Peyer's patch (tissue), 4 donors: ENCODE measurements around the gene CA10. TPM values are rescaled to one million over a fixed set of nuclear protein-coding genes. Genes with fewer than 3 reads are reported as not detected.

Experiments
- DNase-seq, 3 donors: peaks; one replicate each; pipeline ENCODE4 v3.0.0-alpha.2; 2017 to 2019
- H3K27ac ChIP-seq, 4 donors: fragments of 200-600 bp; sonication (generic); one replicate each; pipeline ENCODE4 v1.5.1; 2016 to 2019
- H3K27me3 ChIP-seq, 2 donors: fragments of 200-600 bp; sonication (generic); one replicate each; pipeline ENCODE4 v1.5.1; 2019
- H3K36me3 ChIP-seq, 3 donors: fragments of 200-600 bp; sonication (generic); one replicate each; pipeline ENCODE4 v1.5.1; 2016 to 2019
- H3K4me1 ChIP-seq, 4 donors: fragments of 200-600 bp; sonication (generic); one replicate each; pipeline ENCODE4 v1.5.1; 2016 to 2019
- H3K4me3 ChIP-seq, 4 donors: fragments of 200-600 bp; sonication (generic); 1 replicate in 3 of 4; 2 replicates in 1 of 4; pipeline ENCODE4 v1.5.1; 2016 to 2019; ENCODE audit warnings: mild to moderate bottlenecking in 1 of 4
- H3K9me3 ChIP-seq, 4 donors: fragments of 200-600 bp; sonication (generic); one replicate each; pipeline ENCODE4 v1.5.1; 2016 to 2019; ENCODE audit warnings: mild to moderate bottlenecking in 1 of 4
- POLR2A ChIP-seq, 2 donors: fragments of 450-650 bp; IDR thresholded peaks; one replicate each; pipeline ENCODE4 v1.5.1; 2017; ENCODE audit warnings: antibody characterized with exemption in 2 of 2, mild to moderate bottlenecking in 2 of 2, moderate library complexity in 2 of 2
- total RNA-seq, 4 donors: library from RNA; depleted of rRNA; stranded (reverse); fragments of >200 nt; gene quantifications; one replicate each; pipeline ENCODE4 v1.1.0, GENCODE V29; 2016
- TF ChIP-seq, protein P1 (sequence below), 6 experiments: fragments of 450-650 bp in 4 of 6; fragments of 200-600 bp in 2 of 6; sonication (generic) in 1 of 6; IDR thresholded peaks; one replicate each; pipeline ENCODE4 v1.5.1; 2017 to 2019; ENCODE audit warnings: antibody characterized with exemption in 6 of 6, mild to moderate bottlenecking in 3 of 6, moderate library complexity in 1 of 6

CA10 gene
- total RNA-seq, 4 donors from 2014 or later, result 1.4 to 1.7 TPM; not detected in 2

DNA sequence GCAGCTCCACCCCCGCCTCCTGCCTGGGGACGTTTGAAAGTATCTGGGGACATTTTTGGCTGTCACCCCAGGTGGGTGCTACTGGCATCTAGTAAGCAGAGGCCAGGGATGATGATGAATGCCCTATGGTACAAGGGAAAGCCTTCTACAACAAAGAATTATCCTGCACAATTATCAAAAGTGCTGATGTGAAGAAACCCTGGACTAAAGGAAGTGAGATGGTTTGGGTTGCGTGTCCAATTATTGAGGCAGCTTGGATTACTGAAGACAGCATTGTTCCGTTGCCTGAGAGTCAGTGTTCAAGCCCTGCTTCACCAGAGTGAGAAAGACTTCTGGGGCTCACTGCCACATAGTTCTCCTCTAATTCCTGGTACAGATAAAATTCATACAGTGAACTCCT is 343.4 kb downstream of the CA10 start:
- no peak for DNase-seq
- Histone ChIP-seq H3K36me3 (no peaks in the 10 kb centered on the region), H3K27me3 (no peaks in the 10 kb centered on the region), H3K9me3 (no peaks in the 10 kb centered on the region), H3K27ac (no peak overlapping the region), H3K4me1 (no peaks in the 10 kb centered on the region), H3K4me3 (no peak overlapping the region)
- TF ChIP-seq, protein P1, sequence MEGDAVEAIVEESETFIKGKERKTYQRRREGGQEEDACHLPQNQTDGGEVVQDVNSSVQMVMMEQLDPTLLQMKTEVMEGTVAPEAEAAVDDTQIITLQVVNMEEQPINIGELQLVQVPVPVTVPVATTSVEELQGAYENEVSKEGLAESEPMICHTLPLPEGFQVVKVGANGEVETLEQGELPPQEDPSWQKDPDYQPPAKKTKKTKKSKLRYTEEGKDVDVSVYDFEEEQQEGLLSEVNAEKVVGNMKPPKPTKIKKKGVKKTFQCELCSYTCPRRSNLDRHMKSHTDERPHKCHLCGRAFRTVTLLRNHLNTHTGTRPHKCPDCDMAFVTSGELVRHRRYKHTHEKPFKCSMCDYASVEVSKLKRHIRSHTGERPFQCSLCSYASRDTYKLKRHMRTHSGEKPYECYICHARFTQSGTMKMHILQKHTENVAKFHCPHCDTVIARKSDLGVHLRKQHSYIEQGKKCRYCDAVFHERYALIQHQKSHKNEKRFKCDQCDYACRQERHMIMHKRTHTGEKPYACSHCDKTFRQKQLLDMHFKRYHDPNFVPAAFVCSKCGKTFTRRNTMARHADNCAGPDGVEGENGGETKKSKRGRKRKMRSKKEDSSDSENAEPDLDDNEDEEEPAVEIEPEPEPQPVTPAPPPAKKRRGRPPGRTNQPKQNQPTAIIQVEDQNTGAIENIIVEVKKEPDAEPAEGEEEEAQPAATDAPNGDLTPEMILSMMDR (IDR thresholded peaks at IDR 0.05), result no peak
- TF ChIP-seq POLR2A (IDR thresholded peaks at IDR 0.05), result no peak

DNA sequence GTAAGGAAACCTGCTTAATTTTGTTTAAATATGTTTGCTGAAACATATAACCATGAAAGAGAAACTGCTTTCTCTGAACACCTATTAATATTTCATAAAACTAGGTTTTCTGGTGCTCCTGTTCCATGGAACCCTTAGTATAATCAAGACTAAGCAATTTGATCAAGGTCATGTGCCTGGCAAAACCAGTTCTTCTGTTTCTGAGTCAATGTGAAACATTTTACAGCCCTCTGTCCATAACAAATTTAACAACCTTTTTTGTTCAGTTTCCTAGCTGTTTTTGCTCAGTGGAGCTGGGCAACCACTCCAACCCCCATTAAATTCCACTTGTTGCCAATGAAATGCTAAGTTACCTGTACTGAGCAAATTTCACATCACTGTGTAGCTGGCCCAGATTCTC is 344.0 kb downstream of the CA10 start:
- H3K4me3 ChIP-seq, result no peak overlapping the region
- H3K9me3 ChIP-seq, result no peaks in the 10 kb centered on the region
- no peaks in the 10 kb centered on the region for H3K27me3 ChIP-seq
- TF ChIP-seq POLR2A (IDR thresholded peaks at IDR 0.05), result no peak
- TF ChIP-seq, protein P1 (IDR thresholded peaks at IDR 0.05), result no peak
- no peaks in the 10 kb centered on the region for H3K36me3 ChIP-seq
- H3K4me1 ChIP-seq, result no peaks in the 10 kb centered on the region
- no peak for DNase-seq
- H3K27ac ChIP-seq, result no peak overlapping the region

DNA sequence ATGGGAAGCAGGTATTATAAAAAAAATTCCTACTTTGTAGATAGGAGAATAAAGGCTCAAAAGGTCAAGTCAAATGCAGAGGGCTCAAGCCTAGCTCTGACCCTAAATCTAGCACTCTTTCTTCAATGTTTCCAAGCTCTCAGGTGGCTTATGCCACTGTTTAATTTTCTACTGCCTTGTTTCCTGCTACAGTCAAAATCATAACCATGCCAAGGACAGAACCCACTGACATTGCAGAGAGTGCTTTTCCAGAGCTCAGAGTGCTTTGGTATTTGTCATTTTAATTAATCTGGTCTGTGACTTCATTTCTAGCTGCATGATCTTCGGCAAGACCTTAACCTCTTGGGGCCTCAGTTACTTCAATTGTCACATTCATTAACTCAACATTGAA is 344.7 kb downstream of the CA10 start:
- TF ChIP-seq POLR2A (IDR thresholded peaks at IDR 0.05), result no peak
- TF ChIP-seq, protein P1 (IDR thresholded peaks at IDR 0.05), result no peak
- no peaks in the 10 kb centered on the region for H3K9me3 ChIP-seq
- H3K4me1 ChIP-seq, result no peaks in the 10 kb centered on the region
- no peak overlapping the region for H3K4me3 ChIP-seq
- no peak for DNase-seq
- H3K27ac ChIP-seq, result no peak overlapping the region
- no peaks in the 10 kb centered on the region for H3K36me3 ChIP-seq
- H3K27me3 ChIP-seq, result no peaks in the 10 kb centered on the region

DNA sequence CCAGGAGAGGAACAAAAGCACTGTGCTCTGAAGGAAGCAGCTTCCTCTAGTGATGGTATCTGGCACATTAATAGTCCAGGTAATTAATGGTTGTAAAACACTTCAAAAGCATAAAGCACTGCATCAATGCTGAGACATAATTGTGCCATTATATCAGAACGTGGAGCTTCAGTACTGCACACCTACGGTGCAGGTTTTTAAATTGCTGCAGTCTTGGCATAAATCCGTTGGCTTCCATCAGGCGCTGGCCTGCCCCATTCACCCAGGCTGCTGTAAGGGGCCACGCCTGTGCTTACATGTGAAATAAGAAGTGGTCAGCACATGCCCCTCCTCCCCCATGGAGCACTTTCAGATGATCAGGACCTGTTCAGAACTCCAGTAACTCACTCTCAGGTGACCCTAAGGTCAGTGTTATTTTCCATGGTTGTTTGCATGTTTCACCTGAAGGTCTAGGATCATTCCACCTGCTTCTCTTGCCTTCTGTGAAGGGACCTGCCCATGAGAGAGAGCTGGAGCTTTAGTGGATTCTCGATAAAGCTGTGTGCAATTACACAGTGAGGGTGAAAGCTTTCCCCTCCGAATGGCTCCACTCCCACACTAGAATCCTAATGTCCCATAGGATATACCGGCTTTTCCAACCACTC is 345.3 kb downstream of the CA10 start:
- H3K27ac ChIP-seq, result no peak overlapping the region
- no peak for DNase-seq

DNA sequence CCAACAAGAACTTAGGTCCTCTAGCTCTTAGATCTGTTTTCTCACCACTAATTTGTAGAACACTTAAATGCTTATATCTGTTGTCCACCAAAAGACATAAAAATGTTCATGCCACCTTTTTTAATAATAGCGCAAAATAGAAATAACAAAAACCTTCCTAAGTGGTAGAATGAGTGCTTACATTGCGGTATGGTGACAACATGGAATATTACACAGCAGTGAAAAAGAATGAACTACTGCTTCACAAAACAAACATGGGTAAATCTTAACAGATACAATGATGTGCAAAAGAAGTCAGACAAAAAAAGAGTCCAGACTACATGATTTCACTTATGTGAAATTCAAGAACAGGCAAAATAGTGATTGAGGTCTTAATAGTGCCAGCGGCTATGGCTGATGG is 351.1 kb downstream of the CA10 start:
- peaks cover 0 to 5% (median 1%) of the 10 kb centered on the region in 4 donors for H3K4me1 ChIP-seq
- TF ChIP-seq, protein P1 (IDR thresholded peaks at IDR 0.05), result no peak
- no peak for TF ChIP-seq POLR2A (IDR thresholded peaks at IDR 0.05)
- H3K27me3 ChIP-seq, result no peaks in the 10 kb centered on the region
- no peak overlapping the region for H3K27ac ChIP-seq
- H3K9me3 ChIP-seq, result no peaks in the 10 kb centered on the region
- H3K4me3 ChIP-seq, result no peak overlapping the region
- no peaks in the 10 kb centered on the region for H3K36me3 ChIP-seq
- no peak for DNase-seq

More for the DNA sequence above, 345.3 kb downstream of the CA10 start:
- Histone ChIP-seq H3K4me3 (no peak overlapping the region), H3K27me3 (no peaks in the 10 kb centered on the region), H3K4me1 (no peaks in the 10 kb centered on the region), H3K9me3 (no peaks in the 10 kb centered on the region), H3K36me3 (no peaks in the 10 kb centered on the region)
- no peak for TF ChIP-seq POLR2A (IDR thresholded peaks at IDR 0.05)
- TF ChIP-seq, protein P1 (IDR thresholded peaks at IDR 0.05), result no peak

DNA sequence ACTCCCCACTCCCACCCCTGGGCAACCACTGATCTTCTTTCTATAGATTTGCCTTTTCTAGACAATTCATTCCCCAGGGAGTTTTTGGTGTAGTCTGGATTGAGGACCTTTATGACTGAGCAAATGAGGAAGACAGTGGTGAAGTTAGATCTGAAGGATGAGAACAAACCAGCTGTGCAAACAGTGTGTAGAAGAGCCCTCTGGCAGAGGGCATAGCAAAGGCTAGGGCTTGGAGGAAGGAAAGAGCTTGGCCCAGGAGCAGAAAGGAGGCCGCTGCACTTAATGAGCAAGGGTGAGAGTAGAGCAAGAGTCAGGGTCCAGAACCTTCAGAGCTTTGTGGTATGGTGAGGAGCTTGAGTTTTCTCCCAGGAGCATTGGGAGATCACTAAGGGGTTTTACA is 352.7 kb downstream of the CA10 start:
- peaks cover 0 to 5% (median 1%) of the 10 kb centered on the region in 4 donors for H3K4me1 ChIP-seq
- no peaks in the 10 kb centered on the region for H3K27me3 ChIP-seq
- no peak for TF ChIP-seq POLR2A (IDR thresholded peaks at IDR 0.05)
- TF ChIP-seq, protein P1 (IDR thresholded peaks at IDR 0.05), result no peak
- no peaks in the 10 kb centered on the region for H3K36me3 ChIP-seq
- no peak overlapping the region for H3K4me3 ChIP-seq
- DNase-seq, result no peak
- H3K27ac ChIP-seq, result no peak overlapping the region
- no peaks in the 10 kb centered on the region for H3K9me3 ChIP-seq
